Measurements from ENCODE around the gene SFRP2.

Gene SFRP2

DNA sequence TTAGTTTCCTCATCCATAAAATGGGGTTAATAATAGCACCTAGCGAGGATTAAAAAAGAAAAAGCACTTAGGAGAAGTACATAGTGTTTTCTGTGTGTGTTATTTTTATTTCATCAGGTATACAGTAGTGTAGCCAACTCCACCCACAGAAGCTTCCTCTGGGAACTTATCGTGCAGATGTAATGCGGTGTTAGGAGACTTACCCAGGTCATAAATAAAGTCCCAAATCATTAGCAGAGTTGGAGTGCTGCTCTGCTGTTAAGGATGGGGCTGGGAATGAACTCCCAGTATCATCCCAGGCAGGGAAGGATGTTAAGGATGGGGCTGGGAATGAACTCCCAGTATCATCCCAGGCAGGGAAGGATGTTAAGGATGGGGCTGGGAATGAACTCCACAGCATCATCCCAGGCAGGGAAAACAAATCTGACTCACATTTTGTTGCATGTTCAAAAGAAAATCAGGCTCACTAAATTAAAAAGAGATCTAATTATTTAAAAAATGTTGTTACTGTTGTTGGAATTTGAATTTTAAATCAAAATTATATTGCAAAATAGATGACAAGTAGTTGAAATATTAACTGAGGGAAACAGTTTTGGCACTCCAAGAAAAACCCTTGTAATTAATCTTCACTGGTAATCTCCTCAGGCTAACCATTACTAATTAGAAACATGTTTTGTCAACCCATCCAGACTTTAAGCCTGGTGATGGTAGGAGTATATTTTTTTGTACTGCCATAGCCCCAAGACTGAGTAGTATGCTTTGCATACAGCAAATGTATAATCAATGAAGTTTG, 10.2 kb upstream of the SFRP2 start:
- TF ChIP-seq, protein P1, sequence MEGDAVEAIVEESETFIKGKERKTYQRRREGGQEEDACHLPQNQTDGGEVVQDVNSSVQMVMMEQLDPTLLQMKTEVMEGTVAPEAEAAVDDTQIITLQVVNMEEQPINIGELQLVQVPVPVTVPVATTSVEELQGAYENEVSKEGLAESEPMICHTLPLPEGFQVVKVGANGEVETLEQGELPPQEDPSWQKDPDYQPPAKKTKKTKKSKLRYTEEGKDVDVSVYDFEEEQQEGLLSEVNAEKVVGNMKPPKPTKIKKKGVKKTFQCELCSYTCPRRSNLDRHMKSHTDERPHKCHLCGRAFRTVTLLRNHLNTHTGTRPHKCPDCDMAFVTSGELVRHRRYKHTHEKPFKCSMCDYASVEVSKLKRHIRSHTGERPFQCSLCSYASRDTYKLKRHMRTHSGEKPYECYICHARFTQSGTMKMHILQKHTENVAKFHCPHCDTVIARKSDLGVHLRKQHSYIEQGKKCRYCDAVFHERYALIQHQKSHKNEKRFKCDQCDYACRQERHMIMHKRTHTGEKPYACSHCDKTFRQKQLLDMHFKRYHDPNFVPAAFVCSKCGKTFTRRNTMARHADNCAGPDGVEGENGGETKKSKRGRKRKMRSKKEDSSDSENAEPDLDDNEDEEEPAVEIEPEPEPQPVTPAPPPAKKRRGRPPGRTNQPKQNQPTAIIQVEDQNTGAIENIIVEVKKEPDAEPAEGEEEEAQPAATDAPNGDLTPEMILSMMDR (IDR thresholded peaks at IDR 0.05; ENCODE audit: low read depth, low read length): no peak
- no peak overlapping the region for H3K4me3 ChIP-seq (ENCODE audit: low read depth, low read length)

DNA sequence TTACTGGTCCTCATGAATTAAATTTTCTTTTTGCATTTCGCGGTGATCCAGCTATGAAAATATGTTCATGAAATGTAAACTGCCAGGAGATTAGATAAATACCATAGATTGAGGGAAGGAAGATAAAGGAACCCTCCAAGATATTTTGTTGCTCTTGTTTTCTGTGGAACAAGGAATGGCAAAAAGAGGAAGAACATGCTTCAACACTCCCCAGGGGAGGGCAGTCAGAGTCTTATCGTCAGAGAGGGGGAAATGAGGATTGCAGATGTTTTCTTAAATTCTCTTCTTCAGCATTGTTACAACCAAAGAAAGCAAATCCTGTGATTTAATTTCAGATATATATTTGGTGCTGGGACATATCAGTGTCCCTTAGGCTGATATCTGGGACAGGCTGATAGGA, 9.5 kb upstream of the SFRP2 start:
- TF ChIP-seq, protein P1 (IDR thresholded peaks at IDR 0.05; ENCODE audit: low read depth, low read length): no peak
- no peak overlapping the region for H3K4me3 ChIP-seq (ENCODE audit: low read depth, low read length)

DNA sequence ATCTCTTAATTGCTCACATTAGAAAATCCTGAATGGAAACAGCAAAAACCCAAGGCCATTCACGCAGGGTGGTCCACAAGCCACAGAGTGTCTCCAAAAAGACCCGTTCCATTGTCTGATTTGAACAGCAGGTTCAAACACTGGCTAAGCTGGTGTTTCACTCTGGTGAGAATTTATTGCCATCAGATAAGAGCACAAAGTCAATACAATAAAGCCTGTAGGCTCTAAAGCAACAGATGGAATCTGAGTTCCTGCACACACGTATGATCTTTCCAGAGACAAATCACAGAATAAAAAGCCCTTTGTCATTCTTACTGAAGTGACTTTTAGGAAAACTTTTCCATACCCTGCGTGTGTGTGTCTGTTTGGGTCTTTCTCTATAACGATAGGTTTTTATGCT, 5.1 kb upstream of the SFRP2 start:
- H3K4me3 ChIP-seq (ENCODE audit: low read depth, low read length): no peak overlapping the region
- TF ChIP-seq, protein P1 (IDR thresholded peaks at IDR 0.05; ENCODE audit: low read depth, low read length): no peak

DNA sequence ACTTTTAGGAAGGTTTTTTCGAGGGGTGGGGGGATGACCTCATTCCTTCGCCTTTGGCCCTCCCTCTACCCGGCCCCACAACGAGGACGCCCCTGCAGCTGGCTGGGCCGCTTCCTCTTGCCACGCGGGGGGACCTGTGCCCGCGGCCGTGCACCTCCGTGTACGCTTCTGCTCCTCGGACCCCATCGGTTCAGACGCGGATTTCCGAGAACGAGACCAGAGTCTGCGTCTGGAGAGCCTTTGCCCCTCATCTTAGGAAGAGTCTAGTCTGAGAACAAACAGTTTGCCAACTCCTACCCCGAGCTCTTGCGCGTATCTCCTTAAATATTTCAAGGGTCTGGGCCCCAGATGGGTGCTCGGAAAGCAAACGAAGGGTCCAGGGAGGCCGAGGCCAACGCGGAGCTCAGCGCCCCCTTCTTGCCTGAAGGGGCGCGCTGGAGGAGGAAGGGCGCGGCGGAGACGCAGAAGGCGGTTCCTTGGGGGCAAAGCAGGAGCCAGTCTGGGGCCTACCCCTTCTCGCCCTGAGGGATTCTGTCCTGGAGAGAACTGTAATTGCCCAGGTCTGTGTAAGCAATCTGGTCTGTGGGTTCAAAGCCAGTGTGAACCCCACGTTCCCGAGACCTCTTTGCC, 3.9 kb upstream of the SFRP2 start:
- TF ChIP-seq, protein P1 (IDR thresholded peaks at IDR 0.05; ENCODE audit: low read depth, low read length): no peak
- H3K4me3 ChIP-seq (ENCODE audit: low read depth, low read length): peak overlapping the region; percentile 14; the same call in 1 of the 2 replicates

DNA sequence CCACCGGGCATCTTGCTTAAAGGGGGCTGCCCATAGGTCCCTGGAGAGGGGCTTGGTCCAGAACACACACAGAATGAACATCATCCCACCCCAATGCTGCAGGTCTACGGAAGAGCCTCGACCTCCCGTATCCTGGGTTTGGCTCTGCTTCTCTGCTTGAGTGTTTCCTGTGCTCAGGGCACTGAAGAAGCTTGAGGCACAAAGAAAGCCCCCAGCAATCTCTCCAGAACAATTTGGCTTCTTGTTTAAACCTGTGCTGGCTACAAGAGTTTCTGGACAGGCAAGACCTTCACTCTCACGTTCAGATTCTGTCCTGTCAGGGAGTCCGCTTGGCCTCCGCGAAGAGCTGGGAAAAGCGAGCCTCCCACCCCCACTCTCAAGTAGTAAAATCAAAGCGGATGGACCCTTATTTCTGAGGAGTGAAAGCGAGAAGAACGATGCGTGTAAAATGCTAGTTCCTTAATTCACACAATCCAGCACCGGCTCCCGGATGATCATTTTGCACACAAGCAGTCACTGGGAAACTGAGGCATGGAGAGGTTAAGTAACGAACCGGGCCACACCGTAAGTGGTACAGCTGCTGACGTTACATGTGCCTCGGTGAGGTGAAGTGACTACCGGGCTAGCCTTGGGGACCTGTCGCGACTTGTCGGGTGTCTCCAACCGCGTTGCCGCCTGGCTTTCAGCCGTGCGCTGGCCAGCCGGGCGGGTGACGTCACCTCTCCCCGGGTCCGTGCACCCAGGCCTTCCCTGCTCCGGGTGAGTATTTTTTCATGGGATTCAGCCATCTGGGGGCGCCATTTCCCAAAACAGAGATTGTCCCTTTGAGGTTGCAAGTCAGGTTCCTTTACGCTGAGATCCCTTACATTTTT, 3.1 kb upstream of the SFRP2 start:
- peak overlapping the region; percentile 14; the same call in 1 of the 2 replicates for H3K4me3 ChIP-seq (ENCODE audit: low read depth, low read length)
- TF ChIP-seq, protein P1 (IDR thresholded peaks at IDR 0.05; ENCODE audit: low read depth, low read length): no peak

DNA sequence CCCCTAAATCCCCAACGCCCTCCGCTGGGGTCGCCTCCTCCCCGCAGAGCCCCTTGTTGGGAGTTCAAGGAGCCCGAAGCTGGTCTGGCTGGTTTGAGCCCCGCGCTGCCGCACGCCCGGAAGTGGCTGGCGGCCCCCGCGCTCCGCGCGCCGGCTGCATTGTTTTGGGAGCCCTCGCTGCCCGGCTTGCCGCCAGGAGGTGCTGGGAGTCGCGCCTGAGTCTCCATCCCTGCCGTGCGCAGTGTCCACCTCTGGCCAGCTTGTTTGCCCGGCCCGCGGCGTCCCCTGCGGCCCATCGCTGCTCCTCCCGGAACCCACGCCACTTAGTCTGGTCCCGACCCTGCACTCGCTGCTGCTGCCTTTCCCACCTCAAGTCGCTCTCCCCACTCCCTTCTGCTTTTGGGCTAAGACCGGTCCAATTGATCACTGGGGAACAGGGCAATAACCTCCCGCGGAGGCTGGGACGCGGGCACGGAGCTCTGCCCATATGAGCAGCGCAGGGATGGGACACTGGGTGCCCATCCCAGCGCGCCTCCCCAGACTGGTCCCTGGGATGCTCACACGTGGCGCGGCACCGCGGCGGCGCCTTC, 2.2 kb upstream of the SFRP2 start:
- TF ChIP-seq, protein P1 (IDR thresholded peaks at IDR 0.05; ENCODE audit: low read depth, low read length): no peak

More for the DNA sequence above, 2.2 kb upstream of the SFRP2 start:
- H3K4me3 ChIP-seq (ENCODE audit: low read depth, low read length): no peak overlapping the region

Measured in WI38 (cell line).